ENCODE data around the gene GMPR.

The GMPR gene

DNA sequence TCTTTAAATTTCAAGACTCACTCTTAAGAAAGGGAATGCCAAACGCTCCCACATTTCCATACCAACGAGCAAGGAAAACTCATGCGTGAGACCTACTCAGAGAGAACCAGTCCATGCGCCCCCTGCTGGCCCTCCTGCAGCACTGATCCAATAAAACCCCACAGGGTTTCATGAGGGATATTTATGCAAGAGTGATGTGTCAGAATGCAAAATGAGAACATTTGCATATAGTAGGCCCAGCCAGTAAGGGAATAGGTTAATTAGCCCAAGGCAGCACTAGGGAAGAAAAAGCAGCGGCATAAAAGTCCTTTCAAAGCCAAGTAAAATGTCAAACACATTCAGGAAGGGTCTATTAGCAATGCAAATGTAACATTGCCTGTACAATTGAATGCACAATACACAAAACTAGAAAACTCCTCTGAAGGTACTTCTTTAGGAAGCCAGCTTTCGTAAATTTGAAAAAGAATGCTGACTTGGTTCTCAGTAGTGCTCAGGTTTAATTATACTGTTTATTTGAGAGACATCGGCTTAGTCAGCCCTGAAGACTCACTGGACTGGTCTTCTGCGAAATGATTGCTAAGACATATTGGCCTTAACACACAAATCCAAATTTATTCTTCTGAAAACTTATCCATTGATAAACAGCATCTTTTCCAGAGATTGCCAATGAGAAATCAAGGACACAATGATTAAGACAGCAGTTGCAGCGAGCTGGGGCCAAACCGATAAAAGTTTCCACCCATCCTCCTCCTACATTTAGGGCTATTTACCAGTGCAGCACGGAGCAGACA, 93.2 kb downstream of the GMPR start:
- TF ChIP-seq, protein P1, sequence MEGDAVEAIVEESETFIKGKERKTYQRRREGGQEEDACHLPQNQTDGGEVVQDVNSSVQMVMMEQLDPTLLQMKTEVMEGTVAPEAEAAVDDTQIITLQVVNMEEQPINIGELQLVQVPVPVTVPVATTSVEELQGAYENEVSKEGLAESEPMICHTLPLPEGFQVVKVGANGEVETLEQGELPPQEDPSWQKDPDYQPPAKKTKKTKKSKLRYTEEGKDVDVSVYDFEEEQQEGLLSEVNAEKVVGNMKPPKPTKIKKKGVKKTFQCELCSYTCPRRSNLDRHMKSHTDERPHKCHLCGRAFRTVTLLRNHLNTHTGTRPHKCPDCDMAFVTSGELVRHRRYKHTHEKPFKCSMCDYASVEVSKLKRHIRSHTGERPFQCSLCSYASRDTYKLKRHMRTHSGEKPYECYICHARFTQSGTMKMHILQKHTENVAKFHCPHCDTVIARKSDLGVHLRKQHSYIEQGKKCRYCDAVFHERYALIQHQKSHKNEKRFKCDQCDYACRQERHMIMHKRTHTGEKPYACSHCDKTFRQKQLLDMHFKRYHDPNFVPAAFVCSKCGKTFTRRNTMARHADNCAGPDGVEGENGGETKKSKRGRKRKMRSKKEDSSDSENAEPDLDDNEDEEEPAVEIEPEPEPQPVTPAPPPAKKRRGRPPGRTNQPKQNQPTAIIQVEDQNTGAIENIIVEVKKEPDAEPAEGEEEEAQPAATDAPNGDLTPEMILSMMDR (IDR thresholded peaks at IDR 0.05; ENCODE audit: insufficient read depth, low read length, missing control alignments): peak; percentile 85
- no peak overlapping the region for H3K4me3 ChIP-seq (ENCODE audit: low read depth, low read length)
- no peak for DNase-seq (ENCODE audit: low read depth, low spot score)
- ChIA-PET CTCF (interaction anchor here (0.5 to 10.7 kb wide), 49 partner anchors 9 to 760 kb away, joined by 3 to 163 read pairs (median 5); partner anchors contain the start of gene ATXN1), POLR2A (no interaction called here)

DNA sequence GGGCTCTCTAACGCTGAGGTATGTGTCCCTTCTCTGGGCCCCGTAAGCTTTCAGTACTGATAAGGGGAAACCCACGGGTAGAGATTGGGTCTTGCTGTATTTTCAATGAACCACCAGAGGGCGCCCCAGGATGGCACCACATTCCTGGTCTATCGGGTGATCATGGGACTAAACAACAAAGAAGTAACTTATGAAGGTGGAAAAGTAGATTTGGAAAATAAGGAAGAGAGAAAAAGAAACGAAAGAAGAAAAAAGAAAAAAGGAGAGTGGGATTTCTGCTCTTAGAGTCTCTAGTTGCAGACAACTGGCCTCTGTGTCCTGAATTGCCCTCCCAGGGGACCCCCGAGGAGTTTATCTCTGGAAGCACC, 93.8 kb downstream of the GMPR start:
- POLR2A ChIA-PET: no interaction called here
- no peak for DNase-seq (ENCODE audit: low read depth, low spot score)
- TF ChIP-seq, protein P1 (IDR thresholded peaks at IDR 0.05; ENCODE audit: insufficient read depth, low read length, missing control alignments): peak; percentile 73
- no peak overlapping the region for H3K4me3 ChIP-seq (ENCODE audit: low read depth, low read length)
- CTCF ChIA-PET: interaction anchor here (0.5 to 10.7 kb wide), 52 partner anchors 8 to 759 kb away, joined by 3 to 163 read pairs (median 4); partner anchors contain the start of gene ATXN1

GRCh38 chr6:16333580-16333979, 95.2 kb downstream of the GMPR start:
- no peak overlapping the region for H3K4me3 ChIP-seq (ENCODE audit: low read depth, low read length)
- POLR2A ChIA-PET: interaction anchor here (0.6 kb wide), 1 partner anchor 10 kb away, joined by 3 read pairs; no protein-coding TSS in a partner anchor
- TF ChIP-seq, protein P1 (IDR thresholded peaks at IDR 0.05; ENCODE audit: insufficient read depth, low read length, missing control alignments): no peak
- CTCF ChIA-PET: interaction anchor here (0.8 to 10.7 kb wide), 31 partner anchors 13 to 758 kb away, joined by 3 to 163 read pairs (median 6); partner anchors contain the start of gene ATXN1
- DNase-seq (ENCODE audit: low read depth, low spot score): no peak

GRCh38 chr6:16334671-16335070, 96.3 kb downstream of the GMPR start:
- no peak for DNase-seq (ENCODE audit: low read depth, low spot score)
- H3K4me3 ChIP-seq (ENCODE audit: low read depth, low read length): no peak overlapping the region
- TF ChIP-seq, protein P1 (IDR thresholded peaks at IDR 0.05; ENCODE audit: insufficient read depth, low read length, missing control alignments): no peak
- POLR2A ChIA-PET: interaction anchor here (0.6 to 1.0 kb wide), 2 partner anchors 11 to 12 kb away, joined by 3 read pairs; no protein-coding TSS in a partner anchor
- CTCF ChIA-PET: interaction anchor here (0.9 to 10.7 kb wide), 11 partner anchors 14 to 757 kb away, joined by 3 to 163 read pairs (median 13); no protein-coding TSS in a partner anchor

GRCh38 chr6:16335176-16335575, 96.8 kb downstream of the GMPR start:
- POLR2A ChIA-PET: interaction anchor here (0.6 to 1.0 kb wide), 2 partner anchors 11 to 13 kb away, joined by 3 read pairs; no protein-coding TSS in a partner anchor
- CTCF ChIA-PET: interaction anchor here (0.9 to 10.7 kb wide), 7 partner anchors 14 to 432 kb away, joined by 3 to 163 read pairs (median 36); no protein-coding TSS in a partner anchor
- TF ChIP-seq, protein P1 (IDR thresholded peaks at IDR 0.05; ENCODE audit: insufficient read depth, low read length, missing control alignments): no peak
- DNase-seq (ENCODE audit: low read depth, low spot score): no peak
- no peak overlapping the region for H3K4me3 ChIP-seq (ENCODE audit: low read depth, low read length)
